Fibroblast of peridontal ligament (primary cell): ENCODE measurements around the gene HADH.
"Not testable (repeated sequence)": the region's sequence is repeated elsewhere in the genome, so short reads cannot be mapped to it uniquely, and the experiment has no call there.

ENCODE experiments used
- DNase-seq: peaks from one replicate; pipeline ENCODE4 v3.0.0-alpha.2; 2010; ENCODE audit errors: extremely low read depth

The HADH gene

GRCh38 chr4:107996949-107997788, 7.5 kb downstream of the HADH start:
- DNase-seq, result peak; percentile 84

GRCh38 chr4:107997794-107998193, 8.1 kb downstream of the HADH start:
- no peak for DNase-seq

GRCh38 chr4:107999932-108000539, 10.3 kb downstream of the HADH start:
- DNase-seq, result no peak

GRCh38 chr4:108001540-108002135, 11.9 kb downstream of the HADH start:
- no peak for DNase-seq

GRCh38 chr4:108003982-108004515, 14.4 kb downstream of the HADH start:
- no peak for DNase-seq

GRCh38 chr4:108004646-108005045, 15.0 kb downstream of the HADH start:
- no peak for DNase-seq

- DNase-seq, result no peak
Measured at GRCh38 chr4:108005807-108006206, 16.1 kb downstream of the HADH start.

GRCh38 chr4:108006361-108006760, 16.7 kb downstream of the HADH start:
- DNase-seq, result peak; percentile 21

GRCh38 chr4:108007984-108008383, 18.3 kb downstream of the HADH start:
- DNase-seq, result no peak

- peak; percentile 60 for DNase-seq
Measured at GRCh38 chr4:108008721-108009120, 19.0 kb downstream of the HADH start.

GRCh38 chr4:108010167-108010566, 20.5 kb downstream of the HADH start:
- peak; percentile 66 for DNase-seq

- not testable (repeated sequence) for DNase-seq
Measured at GRCh38 chr4:108012382-108012781, 22.7 kb downstream of the HADH start.

- DNase-seq, result no peak
Measured at GRCh38 chr4:108013327-108013726, 23.6 kb downstream of the HADH start.

GRCh38 chr4:108013955-108014354, 24.3 kb downstream of the HADH start:
- DNase-seq, result no peak

- DNase-seq, result peak; percentile 89
Measured at GRCh38 chr4:108018040-108018883, 28.6 kb downstream of the HADH start.

GRCh38 chr4:108018884-108019187, 29.1 kb downstream of the HADH start:
- DNase-seq, result no peak

- DNase-seq, result no peak
Measured at GRCh38 chr4:108024085-108024877, 34.6 kb downstream of the HADH start.

GRCh38 chr4:108024878-108025165, 35.1 kb downstream of the HADH start:
- DNase-seq, result no peak

- DNase-seq, result no peak
Measured at GRCh38 chr4:108029016-108029720, 39.5 kb downstream of the HADH start.

GRCh38 chr4:108029731-108030130, 40.0 kb downstream of the HADH start:
- DNase-seq, result no peak

GRCh38 chr4:108030332-108030731, 40.6 kb downstream of the HADH start:
- peak; percentile 78 for DNase-seq
